DMS 273 treated with DMSO at 0.1 percent for 48 hours (cell line): Measurements from ENCODE around the gene FNIP1.
A peak's percentile ranks its signal among the peaks of the same experiment; 100 is the strongest.
"Not testable (repeated sequence)": the region's sequence is repeated elsewhere in the genome, so short reads cannot be mapped to it uniquely, and the experiment has no call there.

Experiments
- DNase-seq: peaks from one replicate; lab custom pipeline; 2025; lab: John Stamatoyannopoulos, UW

The FNIP1 gene

DNA sequence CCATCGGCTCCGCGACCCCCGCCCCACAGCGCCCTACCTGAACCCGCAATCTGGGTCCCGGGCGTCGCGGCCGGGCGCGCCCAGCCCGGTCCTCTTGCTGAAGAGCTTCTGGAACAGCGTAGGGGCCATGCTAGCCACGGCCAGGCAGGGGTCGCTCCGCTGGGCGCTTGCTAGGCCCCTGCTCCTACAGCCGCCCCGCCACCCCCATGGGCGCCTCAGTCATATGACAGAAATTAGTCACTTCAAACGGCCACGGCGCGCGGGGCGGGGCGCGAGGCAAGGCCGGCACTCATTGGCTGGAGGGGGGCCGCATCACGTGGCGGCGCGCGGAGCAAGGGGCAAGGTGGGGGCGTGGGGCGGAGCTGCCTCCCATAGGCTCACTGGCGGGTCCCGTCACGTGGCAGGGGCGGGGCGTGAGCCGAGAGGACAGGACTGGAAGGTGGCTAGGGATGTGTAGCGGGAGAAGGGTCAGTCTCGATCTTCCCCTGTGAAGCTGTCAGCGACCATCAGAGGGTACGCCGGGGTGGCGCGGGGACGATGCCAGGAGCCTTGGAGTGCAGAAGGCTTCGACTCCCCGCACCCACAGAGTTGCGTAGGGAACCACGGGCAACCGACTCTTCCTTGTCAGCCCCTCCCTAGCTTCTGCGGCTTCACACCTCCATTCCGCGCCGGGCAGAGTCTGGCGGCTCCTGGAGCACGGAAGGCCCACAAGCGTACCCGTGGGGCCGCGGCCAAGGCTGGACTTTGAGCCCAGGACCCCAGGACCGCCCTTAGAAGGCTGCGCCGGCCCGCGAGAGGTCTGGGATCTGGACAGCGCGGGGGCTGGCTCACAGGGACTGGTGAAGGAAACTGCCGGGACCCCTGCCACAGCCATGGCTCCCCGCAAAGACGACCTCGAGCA is at the start of gene FNIP1:
TSS of gene FNIP1 (minus strand) at position 225 of the 901 bp plus-strand sequence. CDS start at position 129, 96 bp downstream.
- DNase-seq = peak; percentile 90

DNA sequence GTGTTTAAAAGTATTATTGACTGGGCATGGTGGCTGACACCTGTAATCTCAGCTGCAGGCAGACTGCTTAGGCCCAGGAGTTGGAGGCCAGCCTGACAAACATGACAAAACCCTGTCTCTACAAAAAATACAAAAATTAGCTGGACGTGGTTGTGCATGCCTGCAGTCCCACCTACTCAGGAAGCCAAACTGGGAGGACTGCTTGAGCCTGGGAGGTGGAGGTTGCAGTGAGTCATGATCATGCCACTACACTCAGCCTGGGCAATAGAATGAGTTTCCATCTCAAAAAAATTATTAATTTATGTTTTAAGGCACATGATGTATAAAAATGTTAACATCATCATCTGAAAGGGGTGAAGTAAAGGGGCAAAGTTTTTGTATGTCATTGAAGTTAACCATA is 49.7 kb upstream of the FNIP1 start:
- DNase-seq = no peak

DNA sequence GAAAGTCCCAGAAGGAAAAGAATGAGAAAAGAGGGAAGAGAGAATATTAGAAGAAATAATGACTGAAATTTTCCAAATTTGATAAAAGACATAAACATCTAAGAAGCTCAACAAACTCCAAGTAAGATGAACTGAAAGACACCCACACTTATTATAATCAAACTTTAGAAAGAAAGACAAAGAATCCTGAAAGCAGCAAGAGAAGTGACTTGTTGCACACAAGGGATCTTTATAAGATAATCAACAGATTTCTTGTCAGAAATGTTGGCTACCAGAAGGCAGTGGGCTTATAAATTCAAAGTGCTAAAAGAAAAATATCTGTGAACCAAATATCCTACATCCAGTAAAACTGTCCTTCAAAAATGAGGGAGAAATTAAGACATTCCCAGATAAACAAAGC is 49.0 kb upstream of the FNIP1 start:
- DNase-seq = no peak

DNA sequence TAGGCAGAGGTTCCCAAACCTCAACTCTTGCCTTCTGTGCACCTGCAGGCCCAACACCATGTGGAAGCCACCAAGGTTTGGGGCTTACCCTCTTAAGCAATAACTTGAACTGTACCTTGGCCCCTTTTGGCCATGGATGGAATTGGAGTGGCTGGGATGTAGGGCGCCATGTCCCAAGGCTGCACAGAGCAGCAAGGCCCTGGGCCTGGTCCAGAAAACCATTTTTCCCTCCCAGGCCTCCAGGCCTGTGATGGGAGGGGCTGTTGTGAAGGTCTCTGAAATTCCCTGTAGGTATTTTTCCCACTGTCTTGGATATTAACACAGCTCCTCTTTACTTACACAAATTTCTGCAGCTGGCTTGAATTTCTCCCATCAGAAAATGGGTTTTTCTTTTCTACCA is 46.2 kb upstream of the FNIP1 start:
- not testable (repeated sequence) for DNase-seq

DNA sequence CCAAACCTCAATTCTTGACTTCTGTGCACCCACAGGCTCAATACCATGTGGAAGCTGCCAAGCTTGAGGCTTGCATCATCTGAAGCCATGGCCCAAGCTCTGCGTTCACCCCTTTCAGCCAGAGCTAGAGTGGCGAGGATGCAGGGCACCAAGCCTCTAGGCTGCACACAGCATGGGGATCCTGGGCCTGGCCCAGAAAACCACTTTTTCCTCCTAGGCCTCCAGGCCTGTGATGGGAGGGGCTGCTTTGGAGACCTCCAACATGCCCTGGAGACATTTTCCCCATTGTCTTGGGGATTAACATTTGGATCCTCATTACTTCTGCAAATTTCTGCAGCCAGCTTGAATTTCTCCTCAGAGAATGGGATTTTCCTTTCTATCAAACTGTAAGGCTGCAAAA is 35.9 kb upstream of the FNIP1 start:
- not testable (repeated sequence) for DNase-seq

DNA sequence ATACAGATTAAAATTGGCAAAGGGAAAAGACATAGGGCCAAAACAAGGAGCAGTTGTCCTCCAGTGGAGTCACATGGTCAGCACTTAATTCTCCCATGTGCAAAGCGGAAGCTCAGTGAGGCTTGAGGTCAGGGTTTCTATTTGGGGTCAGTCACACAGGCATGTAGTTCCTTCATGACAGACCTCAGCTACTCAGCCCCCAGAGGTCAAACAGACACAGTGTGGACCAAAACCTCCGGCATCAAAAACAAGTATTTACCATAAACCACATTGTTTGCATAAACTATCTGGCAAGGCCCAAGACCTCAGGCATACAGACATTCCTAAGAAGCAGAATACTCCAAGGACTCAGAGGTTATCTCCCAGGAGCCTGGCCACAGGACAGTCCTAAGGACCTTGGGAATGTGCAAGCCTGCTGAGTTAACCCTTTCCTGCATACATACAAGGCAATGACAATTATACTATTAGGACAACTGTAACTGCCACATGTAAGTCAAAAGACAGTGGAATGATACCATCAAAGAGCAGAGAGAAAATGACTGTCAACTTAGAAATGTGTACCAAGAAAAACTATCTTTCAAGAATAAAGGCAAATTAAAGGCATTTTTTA is 28.7 kb upstream of the FNIP1 start:
- no peak for DNase-seq

DNA sequence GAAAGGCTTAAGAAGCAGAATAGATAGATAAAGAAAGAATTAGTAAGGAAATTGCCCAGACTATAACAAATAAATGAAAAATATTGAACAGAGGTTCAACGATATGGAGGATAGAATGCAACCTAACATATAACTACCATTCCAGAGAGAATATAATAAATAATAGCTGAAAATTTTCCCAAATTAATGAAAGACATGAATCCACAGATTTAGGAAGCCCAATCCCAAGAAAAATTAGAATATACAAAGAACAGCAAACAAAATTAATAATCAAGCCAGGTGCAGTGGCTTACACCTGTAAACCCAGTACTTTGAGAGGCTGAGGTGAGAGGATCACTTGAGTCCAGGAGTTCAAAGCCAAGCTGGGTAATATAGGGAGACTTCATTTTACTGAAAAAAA is 27.8 kb upstream of the FNIP1 start:
- DNase-seq = no peak

DNA sequence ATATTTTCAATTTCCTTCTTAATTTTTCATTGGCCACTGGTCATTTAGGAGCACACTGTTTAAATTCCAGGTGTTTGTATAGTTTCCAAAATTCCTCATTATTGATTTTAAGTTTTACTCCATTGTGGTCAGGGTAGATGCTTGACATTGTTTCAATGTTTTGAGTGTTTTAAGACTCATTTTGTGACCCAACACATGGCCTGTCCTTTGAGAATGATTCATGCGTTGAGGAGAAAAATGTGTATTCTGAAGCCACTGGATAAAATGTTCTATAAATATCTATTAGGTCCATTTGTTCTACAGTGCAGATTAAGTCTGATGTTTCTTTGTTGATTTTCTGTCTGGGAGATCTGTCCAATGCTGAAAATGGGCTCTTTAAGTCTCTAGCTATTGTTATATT is 24.4 kb upstream of the FNIP1 start:
- DNase-seq = no peak

DNA sequence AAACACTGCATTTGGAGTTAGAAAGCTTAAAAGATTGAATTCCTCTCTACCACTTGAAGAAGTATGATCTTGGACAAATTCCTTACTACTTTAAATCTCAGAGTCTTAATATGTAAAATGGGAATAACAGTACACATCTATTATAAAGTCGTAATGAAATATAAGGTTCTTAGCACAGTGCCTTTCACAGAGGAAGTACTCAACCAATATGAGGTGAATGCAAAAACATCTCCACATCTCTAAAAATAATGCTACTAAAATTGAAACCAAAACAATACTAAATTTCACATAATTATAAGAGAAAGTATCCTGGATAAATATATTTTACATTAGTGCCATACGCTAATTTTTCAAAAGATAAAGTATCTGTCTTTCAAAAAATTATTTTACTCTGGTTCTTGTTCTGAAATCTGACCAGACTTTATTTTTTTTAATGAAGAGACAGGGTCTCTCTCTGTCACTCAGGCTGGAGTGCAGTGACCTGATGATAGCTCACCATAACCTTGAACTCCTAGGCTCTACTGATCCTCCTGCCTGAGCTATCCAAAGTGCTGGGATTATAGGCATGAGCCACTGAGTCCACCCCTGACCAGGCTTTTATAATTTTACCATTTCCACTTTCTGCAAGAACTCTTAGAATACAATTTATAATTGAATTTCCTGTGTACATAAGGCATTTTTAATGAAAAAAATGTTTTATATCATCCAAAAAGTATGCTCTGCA is 21.3 kb upstream of the FNIP1 start:
- DNase-seq = no peak

DNA sequence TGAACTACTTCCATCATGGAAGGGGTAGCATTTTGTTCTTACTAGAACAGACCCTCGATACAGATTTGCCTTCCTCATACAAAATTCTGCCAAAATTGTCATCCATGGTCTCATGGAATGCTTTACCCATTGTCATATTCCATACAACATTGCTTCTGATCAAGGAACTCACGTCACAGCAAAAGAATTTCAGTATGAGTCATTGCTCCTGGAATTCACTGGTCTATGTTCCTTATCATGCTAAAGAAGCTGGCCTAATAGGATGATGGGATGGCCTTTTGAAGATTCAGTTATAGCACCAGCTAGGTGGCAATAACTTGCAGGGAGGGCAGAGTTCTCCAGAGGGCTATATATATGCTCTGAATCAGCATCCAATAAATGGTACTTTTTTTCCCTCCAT is 18.2 kb upstream of the FNIP1 start:
- no peak for DNase-seq

DNA sequence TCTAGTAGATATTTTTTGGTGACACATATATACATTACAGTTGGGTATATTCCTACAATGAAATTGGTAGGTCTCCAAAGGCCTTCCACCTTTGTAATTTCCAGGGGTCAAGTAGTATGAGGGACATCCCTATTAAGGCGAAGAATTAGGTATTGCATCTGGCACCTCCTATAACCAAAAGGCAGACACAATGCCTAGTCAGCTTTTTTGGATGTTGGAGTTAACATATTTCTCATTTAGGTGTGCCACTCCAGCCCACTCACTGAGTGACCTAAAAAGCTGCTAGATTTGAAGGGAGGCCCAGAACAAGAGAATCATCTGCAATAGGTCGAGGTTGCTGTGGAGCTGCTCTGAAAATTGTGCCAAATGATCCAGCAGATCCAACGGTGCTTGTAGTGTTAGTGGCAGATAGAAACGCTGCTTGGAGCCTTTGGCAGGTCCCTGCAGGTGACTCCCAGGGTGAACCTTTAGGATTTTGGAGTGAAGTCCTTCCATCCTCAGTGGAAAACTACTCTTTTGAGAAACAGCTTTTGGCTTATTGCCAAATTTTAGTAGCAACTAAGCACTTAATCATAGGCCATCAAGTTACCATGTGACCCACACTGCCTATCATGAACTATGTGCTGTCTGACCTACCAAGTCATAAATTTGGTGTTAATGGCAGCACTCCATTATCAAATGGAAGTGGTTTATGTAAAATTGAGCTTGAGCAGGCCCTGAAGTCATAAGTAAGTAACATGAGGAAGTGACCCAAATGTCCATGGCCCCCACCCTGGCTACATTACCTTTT is 15.7 kb upstream of the FNIP1 start:
- DNase-seq = no peak

DNA sequence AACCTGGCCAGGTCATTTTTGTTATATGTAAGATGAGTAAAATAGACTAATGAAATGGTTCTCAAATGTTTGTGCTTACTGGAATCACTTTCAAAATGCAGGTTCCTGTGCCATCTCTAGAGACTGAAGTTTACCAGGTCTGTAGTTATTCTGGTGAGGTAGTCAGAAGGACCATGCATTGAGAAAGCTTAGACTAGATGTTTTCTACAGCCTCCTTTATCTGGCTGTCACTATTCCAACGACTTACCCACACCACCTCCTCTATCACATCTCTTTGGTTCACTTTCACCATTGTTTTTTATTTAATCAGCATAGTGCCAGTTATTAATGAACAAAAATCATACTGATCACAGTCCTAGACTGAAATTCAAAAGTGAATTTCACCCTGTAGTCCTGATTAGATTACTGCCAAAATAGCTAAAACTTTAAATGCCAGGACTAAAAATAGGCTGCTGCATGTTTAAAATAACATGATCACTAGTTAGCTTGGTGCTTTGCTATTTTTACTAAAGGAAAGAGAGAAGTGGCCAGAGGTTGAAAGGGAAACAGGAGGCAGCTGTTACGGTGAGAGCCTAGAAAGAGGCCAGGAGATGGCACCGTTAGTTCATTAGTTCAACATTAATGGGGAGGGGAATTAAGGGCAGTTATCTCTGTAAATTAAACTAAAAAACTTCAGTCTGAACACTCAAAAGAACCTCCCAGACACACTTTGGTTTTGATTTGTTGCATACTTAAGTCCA is 13.9 kb upstream of the FNIP1 start:
- DNase-seq = no peak

DNA sequence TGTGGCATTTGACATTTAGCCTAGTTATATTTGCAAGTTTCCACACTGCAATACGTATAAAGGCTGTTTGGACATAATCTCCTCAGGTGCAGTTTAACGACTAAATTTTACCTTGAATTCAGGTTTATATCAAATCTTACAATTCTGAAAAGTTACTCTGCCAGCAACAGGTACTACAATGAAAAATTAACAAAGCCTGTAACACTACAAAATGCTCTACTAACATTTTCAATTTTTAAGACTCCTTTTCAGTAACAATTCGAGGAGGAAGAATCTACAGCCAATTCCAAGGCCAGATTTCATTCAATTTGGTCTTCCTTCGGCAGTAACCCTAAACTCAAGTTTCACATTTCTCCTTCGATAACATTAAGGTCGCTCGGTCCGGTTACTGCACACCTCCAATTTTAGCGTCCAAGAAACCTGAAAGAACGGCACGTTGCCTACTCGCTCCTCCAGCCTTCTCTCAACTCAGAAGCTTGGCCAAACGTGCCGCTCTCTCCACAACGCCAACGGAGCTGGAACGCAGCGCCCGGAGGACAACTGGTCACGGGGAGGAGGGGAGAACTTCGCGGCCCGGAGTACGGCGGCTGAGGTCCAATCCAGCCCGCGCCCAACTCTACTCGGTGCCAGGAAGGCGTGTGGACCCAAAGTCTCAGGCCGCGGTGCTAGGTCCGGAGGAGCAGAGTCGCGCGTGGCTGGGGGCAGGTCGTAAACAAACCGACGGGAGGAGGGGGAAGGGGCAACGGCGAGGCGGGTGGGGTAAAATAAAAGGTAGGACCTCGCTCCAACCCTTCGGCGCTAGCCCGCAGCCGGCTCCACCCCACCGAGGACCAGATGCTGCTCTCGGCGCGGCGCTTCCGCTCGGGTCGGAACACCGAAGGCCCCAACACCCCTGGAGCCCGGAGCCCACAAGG is 681 bp downstream of the FNIP1 start:
- no peak for DNase-seq

DNA sequence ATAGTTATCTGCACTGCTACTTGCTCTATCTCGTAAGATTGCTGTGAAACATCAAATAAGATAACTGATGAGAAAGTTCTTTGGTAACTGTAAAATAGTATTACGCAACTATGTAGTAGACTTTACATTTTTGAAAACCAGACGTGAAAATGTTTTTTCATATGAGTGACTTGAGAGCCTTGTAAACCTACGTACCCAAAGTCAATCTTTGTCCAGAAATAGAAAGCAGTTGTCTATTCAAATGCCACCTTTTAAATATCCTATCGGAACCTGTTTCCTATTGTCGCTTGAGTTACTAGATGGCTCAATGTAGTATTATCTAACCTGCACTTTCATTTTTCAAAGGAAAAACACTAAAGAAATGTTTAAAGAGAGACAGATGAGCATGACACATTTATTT is 1.6 kb downstream of the FNIP1 start:
- no peak for DNase-seq

DNA sequence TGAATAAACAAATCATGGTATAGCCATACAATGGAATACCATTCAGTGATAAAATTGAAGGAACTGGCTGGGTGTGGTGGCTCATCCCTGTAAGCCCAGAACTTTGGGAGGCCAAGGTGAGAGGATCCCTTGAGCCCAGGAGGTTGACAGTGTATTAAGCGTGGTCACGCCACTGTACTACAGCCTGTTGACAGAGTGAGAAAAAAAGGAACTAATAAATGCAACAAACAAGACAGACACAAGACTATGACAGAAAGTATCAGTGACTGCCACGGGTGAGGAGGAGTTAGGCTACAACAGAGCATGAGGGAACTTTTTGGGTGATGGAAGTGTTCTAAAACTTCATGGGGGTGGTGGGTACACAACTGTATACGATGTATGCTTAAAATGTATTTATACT is 2.2 kb downstream of the FNIP1 start:
- DNase-seq = no peak

DNA sequence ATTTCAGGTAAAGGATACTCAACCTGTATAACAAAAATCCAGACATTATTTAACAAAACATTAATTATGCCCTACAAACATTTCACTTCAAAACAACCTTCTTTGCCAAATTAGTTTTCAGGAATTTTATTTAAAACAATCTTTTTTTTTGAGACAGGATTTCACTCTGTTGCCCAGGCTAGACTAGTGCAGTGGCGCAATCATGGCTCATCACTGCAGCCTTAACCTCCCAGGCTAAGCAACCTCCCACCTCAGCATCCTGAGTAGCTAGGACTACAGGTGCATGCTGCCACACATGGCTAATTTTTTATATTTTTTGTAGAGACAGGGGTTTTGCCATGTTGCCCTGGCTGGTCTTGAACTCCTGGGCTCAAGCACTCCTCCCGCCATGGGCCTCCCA is 3.9 kb downstream of the FNIP1 start:
- DNase-seq = no peak

DNA sequence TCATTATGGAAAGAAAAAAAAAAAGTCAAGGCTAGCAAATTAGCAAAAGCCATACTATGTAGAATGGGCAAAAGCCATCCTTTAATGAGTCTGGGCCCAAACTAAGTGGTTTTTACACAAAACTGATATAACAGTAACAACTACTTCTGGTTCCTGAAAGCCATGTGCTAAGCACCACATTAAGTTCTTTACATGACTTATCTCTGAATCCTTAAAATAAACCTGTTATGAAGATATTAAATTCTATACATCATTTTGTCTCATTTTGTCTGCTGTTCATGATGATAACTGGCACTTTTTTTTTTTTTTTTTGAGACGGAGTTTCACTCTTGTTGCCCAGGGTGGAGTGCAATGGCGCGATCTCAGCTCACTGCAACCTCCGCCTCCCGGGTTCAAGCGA is 5.0 kb downstream of the FNIP1 start:
- DNase-seq = no peak

DNA sequence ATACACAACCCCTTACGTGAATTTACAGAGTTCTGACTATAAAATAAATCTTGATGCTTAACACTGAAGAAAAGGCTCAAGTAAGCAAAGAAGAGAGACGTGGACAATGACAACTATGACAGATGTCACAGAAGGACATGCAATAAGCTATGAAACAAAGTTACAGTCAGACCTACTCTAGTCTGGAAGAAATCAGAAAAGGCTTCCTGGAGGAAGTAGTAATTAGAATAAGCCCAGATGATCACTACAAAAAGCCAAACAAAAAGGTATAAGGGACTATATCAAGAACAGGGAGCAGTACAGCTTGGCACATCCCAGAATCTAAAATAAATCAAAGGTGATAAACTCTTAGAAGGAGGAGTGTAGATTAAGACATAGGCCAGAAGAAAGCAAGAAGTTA is 6.3 kb downstream of the FNIP1 start:
- no peak for DNase-seq

DNA sequence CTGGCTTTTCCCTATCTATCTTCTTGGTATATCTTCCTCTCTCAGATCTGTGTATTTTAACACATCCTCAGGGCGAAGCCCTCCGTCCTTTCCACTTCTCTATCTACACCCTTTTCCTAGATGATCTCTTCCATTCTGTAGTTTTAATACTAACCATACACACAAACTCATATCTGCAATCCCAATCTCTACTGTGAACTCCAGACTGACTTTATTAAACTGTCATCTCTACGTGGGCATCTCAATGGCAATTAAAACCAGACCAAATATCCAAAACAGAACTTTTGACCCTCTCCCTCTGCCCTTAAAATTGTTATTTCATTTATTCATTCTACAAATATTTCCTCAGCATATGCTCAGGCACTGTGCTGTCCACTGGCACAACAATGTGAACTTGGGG is 7.1 kb downstream of the FNIP1 start:
- no peak for DNase-seq

DNA sequence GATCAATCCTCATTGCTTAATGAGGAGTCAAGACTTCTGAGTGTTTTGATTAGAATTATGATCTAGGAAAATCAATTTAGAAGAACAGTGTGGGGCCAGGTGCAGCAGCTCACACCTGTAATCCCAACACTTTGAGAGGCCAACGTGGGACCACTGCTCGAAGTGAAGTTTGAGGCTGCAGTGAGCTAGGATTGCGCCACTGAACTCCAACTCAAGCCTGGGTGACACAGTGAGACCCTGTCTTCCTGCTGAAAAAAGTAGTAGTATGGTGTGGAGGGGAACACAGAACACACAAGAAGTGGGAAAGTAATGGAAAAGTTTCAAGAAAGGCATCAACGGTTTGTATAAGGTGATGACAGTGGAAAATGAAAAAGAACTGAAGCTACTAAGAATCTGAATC is 9.1 kb downstream of the FNIP1 start:
- no peak for DNase-seq
